ENCODE data around the gene CHST11. TPM values are rescaled to one million over a fixed set of nuclear protein-coding genes. Genes with fewer than 3 reads are reported as not detected.
A peak's percentile ranks its signal among the peaks of the same experiment; 100 is the strongest.
"Not testable (repeated sequence)": the region's sequence is repeated elsewhere in the genome, so short reads cannot be mapped to it uniquely, and the experiment has no call there.

CHST11 gene
- polyA plus RNA-seq, 4 donors = 6.6 to 8.7 (median 7.2) TPM

DNA sequence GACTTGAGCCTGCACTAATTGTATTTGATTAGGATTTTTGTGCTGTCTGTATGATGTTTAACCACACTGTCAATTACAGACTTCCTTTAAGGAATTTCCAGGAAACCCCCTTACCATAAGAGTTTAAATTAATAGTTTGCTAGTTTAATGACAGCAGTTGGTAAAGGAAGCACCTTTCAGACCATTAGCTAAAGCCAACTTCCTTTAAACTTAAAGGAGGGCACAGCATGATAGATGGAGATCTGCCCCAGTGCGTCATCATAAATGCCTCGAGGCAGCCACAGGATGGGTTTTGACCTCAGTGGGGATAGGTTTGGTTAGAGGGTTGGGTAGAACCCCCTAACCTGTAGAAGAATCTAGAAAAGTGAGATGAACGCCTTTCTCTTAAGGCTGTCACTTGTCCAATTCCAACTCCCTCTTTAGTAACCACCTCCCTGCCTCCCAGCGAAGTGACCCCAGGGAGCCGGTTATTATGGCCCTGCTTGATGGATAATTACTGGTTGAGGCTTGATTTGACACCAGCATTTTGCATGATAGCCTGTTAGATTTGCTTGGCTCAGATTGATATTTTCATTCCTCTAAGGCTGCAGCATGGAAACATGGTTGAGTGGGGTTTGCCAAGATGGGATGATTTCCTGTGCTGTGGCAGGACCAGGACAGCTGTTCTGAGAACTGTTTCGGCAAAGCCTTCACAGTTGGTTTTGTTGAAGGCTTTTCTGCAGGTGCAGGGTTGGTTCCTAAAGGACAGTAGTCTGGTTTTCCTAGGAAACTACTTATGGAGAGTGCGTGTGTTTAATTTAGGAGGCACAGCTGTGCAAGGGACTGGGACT is 62.7 kb downstream of the CHST11 start:
- no peak for DNase-seq (ENCODE audit: low read depth in 4 of 4, low spot score in 2 of 4)

DNA sequence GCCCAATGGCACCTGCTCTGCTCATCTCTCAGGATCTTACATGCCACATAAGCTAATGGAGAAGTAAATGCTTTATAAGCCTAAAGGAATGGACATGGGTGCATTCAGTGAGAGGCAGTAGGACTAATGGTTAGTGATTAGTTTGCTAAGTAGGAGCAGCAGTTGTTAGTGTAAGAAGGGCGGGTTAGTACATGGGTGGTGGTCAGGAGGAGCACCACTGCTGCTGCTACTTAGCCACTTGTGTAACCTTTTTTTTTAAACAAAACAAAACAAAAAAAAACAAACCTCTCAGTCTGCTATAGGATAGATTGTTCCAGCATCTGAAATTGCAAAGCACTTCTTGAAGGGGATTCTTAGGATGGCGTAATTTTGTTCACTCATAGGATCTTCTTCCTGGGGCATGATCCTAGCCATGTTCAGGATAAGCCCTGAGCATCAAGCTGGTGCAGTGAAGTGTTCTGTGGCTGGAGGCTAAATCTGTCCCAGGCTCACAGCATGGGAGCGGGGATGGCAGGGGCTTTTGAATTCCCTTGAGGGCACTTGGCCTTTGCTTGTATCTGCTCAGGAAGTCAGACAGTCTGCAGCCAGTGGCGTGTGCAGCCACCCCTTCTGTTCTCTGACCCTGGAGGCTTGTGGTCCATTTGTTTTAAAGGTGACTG is 63.6 kb downstream of the CHST11 start:
- DNase-seq (ENCODE audit: low read depth in 4 of 4, low spot score in 2 of 4) = no peak

GRCh38 chr12:104521731-104522130 is 65.0 kb downstream of the CHST11 start:
- no peak for DNase-seq (ENCODE audit: low read depth in 4 of 4, low spot score in 2 of 4)

- DNase-seq (ENCODE audit: low read depth in 4 of 4, low spot score in 2 of 4) = no peak
Observed at GRCh38 chr12:104522985-104523722, 66.4 kb downstream of the CHST11 start.

DNA sequence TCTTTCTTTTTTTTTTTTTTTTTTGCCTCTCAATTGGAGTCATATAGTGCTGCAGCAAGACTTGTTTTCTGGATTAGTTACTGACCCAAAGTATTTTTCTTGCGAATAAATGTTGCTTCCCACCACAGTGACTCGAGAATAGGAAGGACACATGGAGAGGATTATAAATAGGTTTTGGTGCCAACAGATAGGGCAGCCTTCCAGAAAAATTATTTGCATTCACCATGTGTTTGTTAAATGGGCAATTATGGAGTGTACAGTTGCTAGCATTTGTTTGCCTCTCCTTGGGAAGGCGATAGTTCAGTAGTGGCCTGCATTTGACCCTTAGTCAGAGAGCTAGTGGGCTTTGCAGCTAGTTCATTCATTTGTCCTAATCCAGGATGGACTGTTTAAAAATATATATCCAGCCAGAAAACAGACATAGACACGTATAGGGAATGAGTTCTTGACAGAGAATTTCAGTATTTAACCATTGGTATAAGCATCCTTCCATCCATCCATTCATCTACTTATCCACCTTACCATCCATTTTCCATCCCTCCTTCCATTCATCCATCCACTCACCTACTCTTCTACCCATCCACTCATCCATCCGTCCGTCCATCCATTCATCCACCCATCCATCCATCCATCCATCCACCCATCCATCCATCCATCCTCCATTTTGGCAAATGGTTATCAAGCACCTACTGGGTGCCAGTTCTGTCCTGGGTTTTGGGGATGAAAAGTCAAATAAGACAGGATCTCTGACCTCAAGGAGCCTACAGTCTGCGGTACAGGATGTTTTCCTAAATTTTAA is 67.5 kb downstream of the CHST11 start:
- no peak for DNase-seq (ENCODE audit: low read depth in 4 of 4, low spot score in 2 of 4)

DNA sequence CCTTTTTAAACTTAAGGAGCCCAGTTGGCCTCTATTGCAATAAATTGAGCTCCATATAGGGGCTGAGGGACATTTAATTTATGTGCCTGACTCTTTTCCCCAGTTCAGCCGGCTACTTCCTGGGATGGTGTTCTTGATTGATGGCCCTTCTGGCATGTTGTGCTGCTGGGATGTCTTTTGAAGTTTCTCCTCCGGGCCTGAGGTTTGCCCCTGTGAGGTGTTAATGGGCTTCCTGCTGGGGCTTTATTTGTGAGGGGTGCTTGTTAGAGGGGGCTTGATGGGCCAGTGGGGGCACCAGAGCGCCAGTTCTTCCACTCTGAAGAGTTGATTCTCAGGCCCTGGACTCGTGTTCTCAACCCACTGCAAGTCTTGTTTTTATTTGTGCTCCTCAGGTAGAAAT is 69.6 kb downstream of the CHST11 start:
- DNase-seq (ENCODE audit: low read depth in 4 of 4, low spot score in 2 of 4) = peak in 3 of 4 donors; percentile 29 to 41 (median 32)

DNA sequence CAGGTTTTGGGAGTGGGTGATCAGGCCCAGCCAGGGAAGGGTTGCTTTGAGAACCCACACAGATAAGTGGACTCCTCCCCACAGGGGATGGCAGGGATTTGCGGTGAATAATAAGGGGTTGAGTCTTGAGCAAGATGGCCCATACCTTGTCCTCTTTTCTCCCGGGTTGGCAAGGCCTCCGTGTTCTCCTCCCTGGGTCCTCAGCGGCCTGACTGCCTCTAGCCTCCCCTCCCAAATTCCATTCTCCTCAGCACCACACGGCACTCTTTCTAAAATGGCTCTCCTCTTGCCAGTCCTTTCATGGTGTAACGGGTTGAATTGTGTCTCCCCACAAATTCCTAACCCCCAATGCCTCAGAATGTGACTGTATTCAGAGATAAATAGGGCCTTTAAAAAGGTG is 70.0 kb downstream of the CHST11 start:
- DNase-seq (ENCODE audit: low read depth in 4 of 4, low spot score in 2 of 4) = no peak

GRCh38 chr12:104527653-104528052 is 70.9 kb downstream of the CHST11 start:
- not testable (repeated sequence) for DNase-seq (ENCODE audit: low read depth in 4 of 4, low spot score in 2 of 4)

GRCh38 chr12:104529130-104529874 is 72.6 kb downstream of the CHST11 start:
- no peak for DNase-seq (ENCODE audit: low read depth in 4 of 4, low spot score in 2 of 4)

DNA sequence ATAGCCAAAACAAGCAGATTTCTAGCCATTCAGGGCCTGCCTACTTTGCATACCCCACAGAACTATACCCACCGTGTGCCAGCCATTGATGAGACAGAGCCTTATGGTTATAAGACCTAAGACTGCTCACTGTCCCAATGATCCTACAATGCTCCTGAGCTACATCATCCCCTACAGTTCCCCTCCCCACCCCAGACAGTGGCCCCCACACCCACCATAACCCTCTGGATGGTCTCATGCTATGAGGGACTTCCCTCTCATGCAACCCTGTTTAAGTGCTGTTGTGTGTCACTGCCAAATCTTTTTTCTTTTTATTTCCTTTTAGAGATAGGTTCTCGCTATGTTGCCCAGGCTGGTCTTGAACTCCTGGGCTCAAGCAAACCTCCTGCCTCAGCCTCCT is 75.9 kb downstream of the CHST11 start:
- no peak for DNase-seq (ENCODE audit: low read depth in 4 of 4, low spot score in 2 of 4)

DNA sequence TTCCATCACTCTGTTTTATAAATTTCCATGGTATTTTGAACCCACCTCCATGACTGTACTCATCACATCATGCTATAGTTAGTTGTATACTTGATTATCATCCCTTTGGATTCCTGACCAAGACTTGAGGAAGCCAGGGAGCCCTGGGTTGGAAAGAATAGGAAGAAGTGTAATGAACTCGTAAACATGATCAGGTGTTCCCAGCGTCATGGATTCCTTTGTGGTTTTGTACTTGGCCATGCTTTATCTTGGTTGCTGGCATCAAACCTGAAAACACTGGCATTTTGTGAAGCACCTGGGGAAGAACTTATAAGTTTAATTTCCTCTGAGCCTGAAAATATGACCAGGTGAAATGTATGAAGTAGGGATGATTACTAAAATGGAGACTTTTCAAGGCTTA is 76.4 kb downstream of the CHST11 start:
- DNase-seq (ENCODE audit: low read depth in 4 of 4, low spot score in 2 of 4) = no peak

DNA sequence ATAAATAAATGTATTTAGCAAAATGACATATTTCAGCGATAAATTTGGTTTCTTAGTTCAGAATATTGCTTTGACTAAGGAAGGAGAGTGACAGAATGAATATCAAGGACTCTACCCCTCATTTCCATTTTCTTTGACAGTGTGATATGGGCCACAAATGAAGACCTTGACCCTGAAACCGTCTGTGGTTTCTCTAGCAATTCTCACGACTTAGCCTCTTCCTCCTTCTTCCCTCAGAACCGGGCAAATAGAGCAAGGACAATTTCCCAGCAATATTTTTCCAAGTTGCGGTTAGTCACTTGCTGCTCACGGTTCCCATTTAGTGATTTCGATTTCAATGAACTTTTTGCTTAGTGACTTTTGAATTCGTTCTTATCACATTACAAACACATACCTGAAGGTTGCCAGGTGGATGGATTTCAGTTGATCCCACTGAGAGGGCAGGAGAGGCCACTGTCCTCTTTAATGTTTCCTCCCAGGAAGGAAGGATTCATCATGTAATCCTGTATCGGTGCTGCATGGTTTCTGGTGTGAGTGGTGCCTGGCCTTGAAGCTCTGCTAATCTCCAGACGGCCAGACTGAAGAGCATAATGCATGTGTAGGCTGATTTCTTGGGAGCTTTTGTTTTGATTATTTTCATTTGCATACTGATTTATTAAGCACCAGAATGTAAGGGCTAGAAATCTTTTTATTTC is 77.6 kb downstream of the CHST11 start:
- DNase-seq (ENCODE audit: low read depth in 4 of 4, low spot score in 2 of 4) = no peak

GRCh38 chr12:104534857-104535248 is 78.1 kb downstream of the CHST11 start:
- no peak for DNase-seq (ENCODE audit: low read depth in 4 of 4, low spot score in 2 of 4)

DNA sequence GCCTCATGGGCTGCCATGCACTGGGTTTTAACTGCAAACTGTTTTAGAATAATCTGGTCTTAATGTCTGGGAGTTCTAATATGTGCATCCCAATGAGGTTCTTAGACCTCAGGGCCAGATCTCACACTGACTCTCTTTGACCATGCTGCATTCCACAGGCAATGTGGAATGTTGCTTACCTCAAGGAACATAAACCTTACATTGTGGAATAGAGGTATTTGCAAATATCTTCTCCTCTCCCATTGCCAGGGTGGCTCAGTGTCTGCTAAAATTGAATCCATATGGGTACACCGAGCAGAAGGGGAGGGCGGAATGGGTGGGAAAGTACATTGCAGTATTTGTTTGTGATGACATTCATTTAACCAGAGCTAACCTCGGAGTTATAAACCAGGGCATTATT is 78.6 kb downstream of the CHST11 start:
- no peak for DNase-seq (ENCODE audit: low read depth in 4 of 4, low spot score in 2 of 4)

DNA sequence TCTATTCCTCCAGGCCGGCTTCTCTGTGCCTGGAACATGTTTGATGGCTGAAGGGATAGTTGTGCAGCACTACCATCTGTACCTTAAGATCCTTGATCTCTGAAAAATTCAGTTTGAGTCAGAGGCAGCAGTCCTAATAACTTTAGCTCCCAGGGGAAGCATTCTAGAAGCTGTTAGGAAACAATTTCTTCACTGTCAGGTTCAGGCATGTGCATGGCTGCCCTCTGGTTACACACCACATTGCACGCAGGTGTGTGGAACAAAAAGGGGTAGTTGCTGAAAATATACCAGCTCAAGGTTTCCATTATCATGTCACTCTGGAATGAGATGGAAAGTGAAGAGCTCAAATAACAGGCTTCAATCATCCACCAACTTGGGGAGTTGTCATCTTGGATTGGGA is 80.1 kb downstream of the CHST11 start:
- DNase-seq (ENCODE audit: low read depth in 4 of 4, low spot score in 2 of 4) = no peak

- no peak for DNase-seq (ENCODE audit: low read depth in 4 of 4, low spot score in 2 of 4)
Observed at GRCh38 chr12:104538056-104538455, 81.3 kb downstream of the CHST11 start.

GRCh38 chr12:104538891-104539462 is 82.2 kb downstream of the CHST11 start:
- no peak for DNase-seq (ENCODE audit: low read depth in 4 of 4, low spot score in 2 of 4)

GRCh38 chr12:104544836-104545235 is 88.1 kb downstream of the CHST11 start:
- DNase-seq (ENCODE audit: low read depth in 4 of 4, low spot score in 2 of 4) = no peak

DNA sequence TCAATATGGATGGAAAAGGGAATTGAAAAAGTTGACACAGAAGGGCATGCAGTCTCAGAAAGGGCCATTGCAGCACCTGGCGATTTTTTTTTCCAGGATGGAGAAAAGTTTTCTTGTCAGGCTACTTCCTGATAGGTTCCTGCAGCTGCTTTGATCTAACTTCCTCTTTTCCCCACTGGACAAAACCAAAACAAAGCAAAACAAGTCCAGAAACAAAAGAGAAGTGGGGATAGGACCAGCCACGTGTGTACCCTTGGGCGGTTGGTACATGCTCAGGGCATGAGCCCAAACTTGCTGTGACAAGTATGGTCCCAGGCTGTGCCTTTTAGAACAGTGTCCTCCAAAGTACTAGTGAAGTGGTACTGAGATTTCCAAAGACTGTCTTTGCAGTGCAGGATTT is 89.8 kb downstream of the CHST11 start:
- DNase-seq (ENCODE audit: low read depth in 4 of 4, low spot score in 2 of 4) = no peak

Data from left renal cortex interstitium (tissue), 4 donors.